GM12891 (cell line): ENCODE results near the gene ARHGEF2.

Experiments
- DNase-seq: peaks from one replicate; pipeline ENCODE4 v3.0.0; 2011; ENCODE audit warnings: low spot score; ENCODE audit not compliant: insufficient read length
- FAIRE-seq: peaks from 2 replicates; lab custom pipeline; 2011; peaks lifted over from hg19 to GRCh38; lab: Jason Lieb, UNC
- PAX5 ChIP-seq: IDR thresholded peaks from 2 replicates; pipeline ENCODE4 v1.6.1; 2011; ENCODE audit warnings: low read length, moderate library complexity, mild to moderate bottlenecking; ENCODE audit not compliant: insufficient read depth, severe bottlenecking
- POLR2A ChIP-seq: IDR thresholded peaks from 2 replicates; pipeline ENCODE4 v1.6.1; 2011; ENCODE audit warnings: low read depth, low read length, control low read depth
- POLR2AphosphoS5 ChIP-seq: IDR thresholded peaks from 2 replicates; pipeline ENCODE4 v1.6.1; 2011; ENCODE audit warnings: low read depth, low read length, control low read depth
- POU2F2 ChIP-seq: IDR thresholded peaks from 2 replicates; pipeline ENCODE4 v1.6.1; 2011; ENCODE audit warnings: low read depth, mild to moderate bottlenecking, control low read depth, low read length, moderate library complexity
- SPI1 ChIP-seq: IDR thresholded peaks from 2 replicates; pipeline ENCODE4 v1.6.1; 2011; ENCODE audit warnings: low read depth, low read length, control low read depth
- TAF1 ChIP-seq: IDR thresholded peaks from 2 replicates; pipeline ENCODE4 v1.6.1; 2011; ENCODE audit warnings: low read depth, low read length, control low read depth

The ARHGEF2 gene

GRCh38 chr1:155900161-155900560 is 78.2 kb downstream of the ARHGEF2 start:
- no peak for DNase-seq
- TF ChIP-seq POLR2A (no peak), POU2F2 (no peak)
- no peak for FAIRE-seq

GRCh38 chr1:155899683-155900082 is 78.7 kb downstream of the ARHGEF2 start:
- no peak for TF ChIP-seq PAX5
- no peak for TF ChIP-seq POLR2A
- no peak for TF ChIP-seq SPI1
- no peak for TF ChIP-seq POLR2AphosphoS5
- TF ChIP-seq TAF1 = no peak
- TF ChIP-seq POU2F2 = no peak
- DNase-seq (no peak), FAIRE-seq (no peak)

- no peak for FAIRE-seq
- no peak for DNase-seq
- no peak for TF ChIP-seq POLR2AphosphoS5
- no peak for TF ChIP-seq POLR2A
- no peak for TF ChIP-seq POU2F2
- no peak for TF ChIP-seq PAX5
- TF ChIP-seq TAF1 = no peak
- no peak for TF ChIP-seq SPI1
Observed at GRCh38 chr1:155898888-155899287, 79.5 kb downstream of the ARHGEF2 start.

GRCh38 chr1:155897746-155898145 is 80.6 kb downstream of the ARHGEF2 start:
- DNase-seq (no peak), FAIRE-seq (no peak)
- TF ChIP-seq POLR2A = no peak
- TF ChIP-seq POLR2AphosphoS5 = no peak
- TF ChIP-seq SPI1 = no peak
- TF ChIP-seq POU2F2 = no peak
- TF ChIP-seq TAF1 = no peak
- no peak for TF ChIP-seq PAX5
